HepG2 (cell line): Measurements from ENCODE around the gene CFAP100. TPM values are rescaled to one million over a fixed set of nuclear protein-coding genes. Genes with fewer than 3 reads are reported as not detected.
A peak's percentile ranks its signal among the peaks of the same experiment; 100 is the strongest.

Experiments
- CEBPB ChIP-seq: IDR thresholded peaks from 2 replicates; pipeline ENCODE4 v1.6.1; 2011; ENCODE audit warnings: low read depth, low read length, improper control_type of control experiment, borderline replicate concordance
- IRF2 ChIP-seq: IDR thresholded peaks from 2 replicates; pipeline ENCODE4 v1.6.1; 2018; ENCODE audit warnings: missing genetic modification reagents, missing compliant biosample characterization
- MEF2D ChIP-seq: sonication (generic); formaldehyde crosslinking; IDR thresholded peaks from 2 replicates; pipeline ENCODE4 v1.5.1; 2020; ENCODE audit warnings: mild to moderate bottlenecking, missing genetic modification reagents
- PREB ChIP-seq: sonication (generic); formaldehyde crosslinking; IDR thresholded peaks from 2 replicates; pipeline ENCODE4 v1.4.0; 2020; ENCODE audit warnings: missing genetic modification reagents
- REXO4 ChIP-seq: sonication (generic); formaldehyde crosslinking; IDR thresholded peaks from 2 replicates; pipeline ENCODE4 v1.8.0; 2022; ENCODE audit warnings: missing genetic modification reagents, mild to moderate bottlenecking, borderline replicate concordance
- SMARCE1 ChIP-seq: fragments of 450-650 bp; IDR thresholded peaks from 2 replicates; pipeline ENCODE4 v1.6.1; 2017; ENCODE audit warnings: borderline replicate concordance
- SPEN ChIP-seq: sonication (generic); formaldehyde crosslinking; IDR thresholded peaks from 2 replicates; pipeline ENCODE4 v1.5.1; 2020; ENCODE audit warnings: low read depth, mild to moderate bottlenecking, missing genetic modification reagents
- ZNF674 ChIP-seq: sonication (generic); formaldehyde crosslinking; IDR thresholded peaks from 2 replicates; pipeline ENCODE4 v1.5.0; 2020; ENCODE audit warnings: low read depth, mild to moderate bottlenecking, missing genetic modification reagents
- ZNF800 ChIP-seq: sonication (generic); formaldehyde crosslinking; IDR thresholded peaks from 2 replicates; pipeline ENCODE4 v1.4.0; 2020; ENCODE audit warnings: missing genetic modification reagents
- ZSCAN31 ChIP-seq: sonication (generic); formaldehyde crosslinking; IDR thresholded peaks from 2 replicates; pipeline ENCODE4 v1.5.0; 2020; ENCODE audit warnings: low read depth, mild to moderate bottlenecking, missing genetic modification reagents
- polyA plus RNA-seq, 8 experiments: library from polyadenylated mRNA; depleted of rRNA in 3 of 8; stranded (reverse) in 7 of 8; unstranded in 1 of 8; fragments of >200 nt; fragmentation: Illumina TruSeq in 4 of 8; extraction: Trizol in 4 of 8; gene quantifications; 2 replicates each; pipeline versions ENCODE4 v1.2.1 to v1.2.3, GENCODE V29; 2011 to 2016; ENCODE audit warnings: low read depth in 4 of 8, missing spikeins in 1 of 8, mixed read lengths in 1 of 8; ENCODE audit not compliant: insufficient read depth in 1 of 8
- total RNA-seq, 5 experiments: library from RNA; depleted of rRNA; stranded (reverse); fragments of >200 nt; fragmentation: Illumina TruSeq; extraction: Trizol; gene quantifications; 2 replicates each; pipeline ENCODE4 v1.2.3, GENCODE V29; 2016; ENCODE audit warnings: low read depth in 1 of 5
- TF ChIP-seq, protein P1 (sequence below): sonication (generic); formaldehyde crosslinking; IDR thresholded peaks from 2 replicates; pipeline ENCODE4 v1.8.0; 2022; ENCODE audit warnings: mild to moderate bottlenecking, missing genetic modification reagents, borderline replicate concordance
- TF ChIP-seq, protein P2 (sequence below): sonication (generic); formaldehyde crosslinking; IDR thresholded peaks from 2 replicates; pipeline ENCODE4 v1.4.0; 2020; ENCODE audit warnings: missing genetic modification reagents, borderline replicate concordance
- TF ChIP-seq, protein P3 (sequence below): sonication (generic); IDR thresholded peaks from 2 replicates; pipeline ENCODE4 v1.6.1; 2016; ENCODE audit warnings: low read depth, borderline replicate concordance

CFAP100 gene
- total and polyA plus RNA-seq, 2 of the 13 experiments (the other 11 are each of a cell fraction or from before 2014, with no cell fraction given) = 0.32 TPM; not detected in 1

DNA sequence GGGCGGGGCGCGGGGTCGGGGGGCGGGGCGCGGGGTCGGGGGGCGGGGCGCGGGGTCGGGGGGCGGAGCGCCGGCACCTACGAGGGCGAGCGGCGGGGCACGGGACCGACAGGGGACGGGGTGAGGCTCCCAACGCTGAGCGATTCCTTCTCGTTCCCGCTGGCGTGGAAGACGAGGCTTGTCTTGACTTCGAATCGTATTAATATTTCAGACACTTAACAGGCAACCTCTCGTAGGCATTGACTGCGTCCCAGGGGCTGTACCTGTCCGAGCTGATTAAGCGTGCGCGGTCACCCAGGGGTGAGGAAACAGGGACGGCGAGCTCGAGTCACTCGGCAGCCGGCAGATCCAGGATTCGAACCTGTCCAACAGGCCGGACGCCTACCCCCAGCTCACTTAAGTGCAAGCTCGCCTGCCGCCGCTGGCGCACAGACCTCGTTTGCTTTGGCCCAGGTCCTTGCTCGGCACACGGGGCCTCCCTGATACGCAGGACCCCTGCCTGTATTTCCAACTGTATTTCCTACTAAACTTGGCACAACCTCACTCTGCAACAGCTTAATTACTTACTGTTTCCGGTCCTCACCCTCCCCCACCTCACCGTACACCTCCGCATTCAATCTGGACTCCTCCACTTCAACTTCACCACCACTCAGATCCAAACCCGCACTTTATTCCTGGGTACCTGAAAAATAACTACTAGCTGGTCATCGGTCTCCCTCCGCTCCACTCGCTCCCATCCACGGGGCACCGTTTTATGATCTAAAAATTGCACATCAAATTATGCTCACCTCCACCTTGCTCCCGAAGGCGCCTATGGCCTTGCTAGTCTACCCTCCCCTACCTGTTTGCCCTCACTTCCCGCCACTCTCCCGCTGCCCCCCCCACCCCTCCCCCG is 81.7 kb downstream of the CFAP100 start (continued):
- TF ChIP-seq, protein P1, sequence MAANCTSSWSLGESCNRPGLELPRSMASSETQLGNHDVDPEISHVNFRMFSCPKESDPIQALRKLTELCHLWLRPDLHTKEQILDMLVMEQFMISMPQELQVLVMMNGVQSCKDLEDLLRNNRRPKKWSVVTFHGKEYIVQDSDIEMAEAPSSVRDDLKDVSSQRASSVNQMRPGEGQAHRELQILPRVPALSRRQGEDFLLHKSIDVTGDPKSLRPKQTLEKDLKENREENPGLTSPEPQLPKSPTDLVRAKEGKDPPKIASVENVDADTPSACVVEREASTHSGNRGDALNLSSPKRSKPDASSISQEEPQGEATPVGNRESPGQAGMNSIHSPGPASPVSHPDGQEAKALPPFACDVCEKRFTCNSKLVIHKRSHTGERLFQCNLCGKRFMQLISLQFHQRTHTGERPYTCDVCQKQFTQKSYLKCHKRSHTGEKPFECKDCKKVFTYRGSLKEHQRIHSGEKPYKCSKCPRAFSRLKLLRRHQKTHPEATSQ (CRISPR knock-in tag) = no peak
- TF ChIP-seq, protein P2, sequence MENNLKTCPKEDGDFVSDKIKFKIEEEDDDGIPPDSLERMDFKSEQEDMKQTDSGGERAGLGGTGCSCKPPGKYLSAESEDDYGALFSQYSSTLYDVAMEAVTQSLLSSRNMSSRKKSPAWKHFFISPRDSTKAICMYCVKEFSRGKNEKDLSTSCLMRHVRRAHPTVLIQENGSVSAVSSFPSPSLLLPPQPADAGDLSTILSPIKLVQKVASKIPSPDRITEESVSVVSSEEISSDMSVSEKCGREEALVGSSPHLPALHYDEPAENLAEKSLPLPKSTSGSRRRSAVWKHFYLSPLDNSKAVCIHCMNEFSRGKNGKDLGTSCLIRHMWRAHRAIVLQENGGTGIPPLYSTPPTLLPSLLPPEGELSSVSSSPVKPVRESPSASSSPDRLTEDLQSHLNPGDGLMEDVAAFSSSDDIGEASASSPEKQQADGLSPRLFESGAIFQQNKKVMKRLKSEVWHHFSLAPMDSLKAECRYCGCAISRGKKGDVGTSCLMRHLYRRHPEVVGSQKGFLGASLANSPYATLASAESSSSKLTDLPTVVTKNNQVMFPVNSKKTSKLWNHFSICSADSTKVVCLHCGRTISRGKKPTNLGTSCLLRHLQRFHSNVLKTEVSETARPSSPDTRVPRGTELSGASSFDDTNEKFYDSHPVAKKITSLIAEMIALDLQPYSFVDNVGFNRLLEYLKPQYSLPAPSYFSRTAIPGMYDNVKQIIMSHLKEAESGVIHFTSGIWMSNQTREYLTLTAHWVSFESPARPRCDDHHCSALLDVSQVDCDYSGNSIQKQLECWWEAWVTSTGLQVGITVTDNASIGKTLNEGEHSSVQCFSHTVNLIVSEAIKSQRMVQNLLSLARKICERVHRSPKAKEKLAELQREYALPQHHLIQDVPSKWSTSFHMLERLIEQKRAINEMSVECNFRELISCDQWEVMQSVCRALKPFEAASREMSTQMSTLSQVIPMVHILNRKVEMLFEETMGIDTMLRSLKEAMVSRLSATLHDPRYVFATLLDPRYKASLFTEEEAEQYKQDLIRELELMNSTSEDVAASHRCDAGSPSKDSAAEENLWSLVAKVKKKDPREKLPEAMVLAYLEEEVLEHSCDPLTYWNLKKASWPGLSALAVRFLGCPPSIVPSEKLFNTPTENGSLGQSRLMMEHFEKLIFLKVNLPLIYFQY = 0 out of 2 replicates have a peak, but pooled peaks have one; percentile 33
- no peak for TF ChIP-seq MEF2D
- no peak for TF ChIP-seq SMARCE1
- no peak for TF ChIP-seq CEBPB
- TF ChIP-seq PREB (CRISPR knock-in tag) = no peak
- 0 out of 2 replicates have a peak, but pooled peaks have one; percentile 11 for TF ChIP-seq IRF2 (CRISPR knock-in tag)
- TF ChIP-seq, protein P3, sequence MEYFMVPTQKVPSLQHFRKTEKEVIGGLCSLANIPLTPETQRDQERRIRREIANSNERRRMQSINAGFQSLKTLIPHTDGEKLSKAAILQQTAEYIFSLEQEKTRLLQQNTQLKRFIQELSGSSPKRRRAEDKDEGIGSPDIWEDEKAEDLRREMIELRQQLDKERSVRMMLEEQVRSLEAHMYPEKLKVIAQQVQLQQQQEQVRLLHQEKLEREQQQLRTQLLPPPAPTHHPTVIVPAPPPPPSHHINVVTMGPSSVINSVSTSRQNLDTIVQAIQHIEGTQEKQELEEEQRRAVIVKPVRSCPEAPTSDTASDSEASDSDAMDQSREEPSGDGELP = no peak
- 0 out of 2 replicates have a peak, but pooled peaks have one; percentile 33 for TF ChIP-seq ZNF800 (CRISPR knock-in tag)
- no peak for TF ChIP-seq REXO4 (CRISPR knock-in tag)
- 0 out of 2 replicates have a peak, but pooled peaks have one; percentile 4 for TF ChIP-seq SPEN (CRISPR knock-in tag)
- TF ChIP-seq ZNF674 = no peak
- TF ChIP-seq ZSCAN31 (CRISPR knock-in tag) = 0 out of 2 replicates have a peak, but pooled peaks have one; percentile 49
